ENCODE data around the gene MT1E.

DNA sequence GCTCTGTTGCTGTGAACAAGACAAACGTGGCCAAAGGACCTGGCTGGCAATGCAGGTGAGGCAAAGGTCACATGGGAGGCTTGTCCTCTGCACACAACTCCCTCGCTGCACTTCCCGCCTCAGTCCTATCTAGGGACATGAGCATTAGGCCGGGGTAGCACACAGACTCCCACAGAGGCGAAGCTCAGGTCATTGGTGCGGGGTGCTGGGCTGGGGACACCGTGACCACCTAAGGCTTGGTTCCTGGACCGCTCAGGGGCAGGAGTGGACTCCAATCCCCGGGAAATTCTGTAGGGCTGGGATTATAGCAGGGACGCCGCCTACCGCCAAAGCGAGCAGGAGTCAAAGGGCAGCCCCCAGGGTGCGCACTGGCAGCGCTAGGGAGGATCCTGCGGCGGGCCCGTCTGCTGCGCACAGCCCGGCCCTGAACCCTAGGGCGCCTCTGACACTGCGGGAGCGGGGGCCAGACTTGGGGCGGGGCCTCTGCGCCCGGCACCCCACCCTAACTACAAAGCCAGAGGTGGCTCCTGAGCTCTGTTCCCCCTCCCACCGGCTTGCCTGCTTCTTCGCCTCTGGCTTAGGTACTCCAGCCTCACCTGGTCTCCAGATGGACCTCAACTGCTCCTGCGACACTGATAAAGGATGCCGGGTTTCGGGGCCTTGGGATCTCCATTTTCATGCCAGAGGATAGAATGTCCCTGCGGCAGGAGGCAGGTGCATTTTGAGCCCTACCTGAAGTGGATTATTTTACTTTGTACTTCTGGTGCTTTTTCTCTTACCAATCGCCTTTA is 22.3 kb downstream of the MT1E start:
- no peak for TF ChIP-seq ZNF174 (tag by site-specific recombination; IDR thresholded peaks at IDR 0.05)
- TF ChIP-seq, protein P1, sequence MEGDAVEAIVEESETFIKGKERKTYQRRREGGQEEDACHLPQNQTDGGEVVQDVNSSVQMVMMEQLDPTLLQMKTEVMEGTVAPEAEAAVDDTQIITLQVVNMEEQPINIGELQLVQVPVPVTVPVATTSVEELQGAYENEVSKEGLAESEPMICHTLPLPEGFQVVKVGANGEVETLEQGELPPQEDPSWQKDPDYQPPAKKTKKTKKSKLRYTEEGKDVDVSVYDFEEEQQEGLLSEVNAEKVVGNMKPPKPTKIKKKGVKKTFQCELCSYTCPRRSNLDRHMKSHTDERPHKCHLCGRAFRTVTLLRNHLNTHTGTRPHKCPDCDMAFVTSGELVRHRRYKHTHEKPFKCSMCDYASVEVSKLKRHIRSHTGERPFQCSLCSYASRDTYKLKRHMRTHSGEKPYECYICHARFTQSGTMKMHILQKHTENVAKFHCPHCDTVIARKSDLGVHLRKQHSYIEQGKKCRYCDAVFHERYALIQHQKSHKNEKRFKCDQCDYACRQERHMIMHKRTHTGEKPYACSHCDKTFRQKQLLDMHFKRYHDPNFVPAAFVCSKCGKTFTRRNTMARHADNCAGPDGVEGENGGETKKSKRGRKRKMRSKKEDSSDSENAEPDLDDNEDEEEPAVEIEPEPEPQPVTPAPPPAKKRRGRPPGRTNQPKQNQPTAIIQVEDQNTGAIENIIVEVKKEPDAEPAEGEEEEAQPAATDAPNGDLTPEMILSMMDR (tag by site-specific recombination; IDR thresholded peaks at IDR 0.05), result no peak
- no peak for TF ChIP-seq SALL2 (tag by site-specific recombination; IDR thresholded peaks at IDR 0.05; ENCODE audit: borderline replicate concordance)
- no peak for TF ChIP-seq TRIM28 (IDR thresholded peaks at IDR 0.05; ENCODE audit: borderline replicate concordance, low read length)
- TF ChIP-seq YY1 (tag by site-specific recombination; IDR thresholded peaks at IDR 0.05), result no peak
- TF ChIP-seq ZNF654 (tag by site-specific recombination; IDR thresholded peaks at IDR 0.05; ENCODE audit: low read depth), result no peak
- TF ChIP-seq ZNF658 (tag by site-specific recombination; IDR thresholded peaks at IDR 0.05), result no peak
- TF ChIP-seq REPIN1 (tag by site-specific recombination; IDR thresholded peaks at IDR 0.05; ENCODE audit: low read depth), result no peak

All from HEK293 (cell line).